Liver (tissue), 9 donors: Measurements from ENCODE around the gene CPA1. TPM values are rescaled to one million over a fixed set of nuclear protein-coding genes. Genes with fewer than 3 reads are reported as not detected.

Source experiments
- DNase-seq: peaks from one replicate; pipeline ENCODE4 v3.0.0-alpha.2; 2017; ENCODE audit warnings: low spot score
- H3K27ac ChIP-seq, 2 donors: one replicate each; pipeline ENCODE4 v1.7.0; 2013; ENCODE audit warnings: inconsistent platforms in 2 of 2, low read length in 2 of 2, control low read depth in 1 of 2, low read depth in 1 of 2, mild to moderate bottlenecking in 1 of 2
- H3K27me3 ChIP-seq, 4 donors: one replicate each; pipeline versions ENCODE4 v1.6.1 to v1.7.0; 2013; ENCODE audit warnings: low read length in 3 of 4, inconsistent platforms in 1 of 4, mild to moderate bottlenecking in 1 of 4, moderate library complexity in 1 of 4; ENCODE audit not compliant: control insufficient read depth in 4 of 4, insufficient read depth in 4 of 4
- H3K36me3 ChIP-seq, 4 donors: one replicate each; pipeline versions ENCODE4 v1.6.1 to v1.7.0; 2013; ENCODE audit warnings: low read length in 3 of 4, mild to moderate bottlenecking in 3 of 4, low read depth in 1 of 4, moderate library complexity in 1 of 4; ENCODE audit not compliant: control insufficient read depth in 4 of 4, insufficient read depth in 3 of 4
- H3K4me1 ChIP-seq, 4 donors: one replicate each; pipeline versions ENCODE4 v1.6.1 to v1.7.0; 2013; ENCODE audit warnings: low read length in 3 of 4, mild to moderate bottlenecking in 3 of 4, moderate library complexity in 1 of 4; ENCODE audit not compliant: control insufficient read depth in 4 of 4, insufficient read depth in 4 of 4
- H3K4me3 ChIP-seq, 3 donors: one replicate each; pipeline versions ENCODE4 v1.6.1 to v1.7.0; 2013; ENCODE audit warnings: low read length in 3 of 3, control low read depth in 1 of 3, low read depth in 1 of 3, mild to moderate bottlenecking in 1 of 3
- H3K9ac ChIP-seq, 2 donors: one replicate each; pipeline ENCODE4 v1.7.0; 2013; ENCODE audit warnings: low read length in 2 of 2, mild to moderate bottlenecking in 2 of 2, moderate library complexity in 2 of 2, control low read depth in 1 of 2, low read depth in 1 of 2
- H3K9me3 ChIP-seq, 4 donors: one replicate each; pipeline versions ENCODE4 v1.6.1 to v1.7.0; 2013; ENCODE audit warnings: low read length in 3 of 4; ENCODE audit not compliant: control insufficient read depth in 4 of 4
- EGR1 ChIP-seq, 2 donors: IDR thresholded peaks; 2 replicates each; pipeline ENCODE4 v1.6.1; 2016 to 2018; ENCODE audit warnings: antibody characterized with exemption in 2 of 2, low read depth in 2 of 2
- FOXA1 ChIP-seq: IDR thresholded peaks from 2 replicates; pipeline ENCODE4 v1.6.1; 2016; ENCODE audit warnings: antibody characterized with exemption
- FOXA2 ChIP-seq: IDR thresholded peaks from 2 replicates; pipeline ENCODE4 v1.6.1; 2016; ENCODE audit warnings: antibody characterized with exemption
- GABPA ChIP-seq, 2 donors: IDR thresholded peaks in 1 of 2; conservative IDR thresholded peaks in 1 of 2; 2 replicates each; pipeline ENCODE4 v1.6.1; 2016; ENCODE audit warnings: antibody characterized with exemption in 2 of 2, mild to moderate bottlenecking in 1 of 2, moderate library complexity in 1 of 2
- HNF4A ChIP-seq, 2 donors: conservative IDR thresholded peaks; 2 replicates each; pipeline ENCODE4 v1.6.1; 2016; ENCODE audit warnings: antibody characterized with exemption in 2 of 2, mild to moderate bottlenecking in 2 of 2
- HNF4G ChIP-seq: IDR thresholded peaks from 2 replicates; pipeline ENCODE4 v1.6.1; 2016; ENCODE audit warnings: antibody characterized with exemption
- JUND ChIP-seq, 2 donors: IDR thresholded peaks; 2 replicates each; pipeline ENCODE4 v1.6.1; 2016; ENCODE audit warnings: antibody characterized with exemption in 2 of 2
- NR2F2 ChIP-seq: IDR thresholded peaks from 2 replicates; pipeline ENCODE4 v1.6.1; 2016; ENCODE audit warnings: antibody characterized with exemption
- RAD21 ChIP-seq, 2 donors: IDR thresholded peaks; 2 replicates each; pipeline ENCODE4 v1.6.1; 2016; ENCODE audit warnings: antibody characterized with exemption in 2 of 2, mild to moderate bottlenecking in 2 of 2
- RXRA ChIP-seq, 2 donors: IDR thresholded peaks; 2 replicates each; pipeline ENCODE4 v1.6.1; 2017 to 2018; ENCODE audit warnings: antibody characterized with exemption in 2 of 2, mild to moderate bottlenecking in 1 of 2
- SP1 ChIP-seq: IDR thresholded peaks from 2 replicates; pipeline ENCODE4 v1.6.1; 2018; ENCODE audit warnings: antibody characterized with exemption, mild to moderate bottlenecking
- TAF1 ChIP-seq: conservative IDR thresholded peaks from 2 replicates; pipeline ENCODE4 v1.6.1; 2016; ENCODE audit warnings: antibody characterized with exemption, mild to moderate bottlenecking
- YY1 ChIP-seq: IDR thresholded peaks from 2 replicates; pipeline ENCODE4 v1.6.1; 2016; ENCODE audit warnings: antibody characterized with exemption, mild to moderate bottlenecking
- WGBS: extraction: QIAGEN DNeasy Blood & Tissue Kit; methylation state at CpG from one replicate; pipeline ENCODE4 v1.1.7; 2013; 5-methylcytosine and 5-hydroxymethylcytosine counted together
- polyA plus RNA-seq, 2 donors: library from polyadenylated mRNA; stranded (reverse) in 1 of 2; unstranded in 1 of 2; fragments of 200-250 nt in 1 of 2; fragments of >200 nt in 1 of 2; fragmentation: Nextera tagmentation in 1 of 2; extraction: Ambion mirVana in 1 of 2; gene quantifications; one replicate each; pipeline versions ENCODE4 v1.2.1 to v1.2.3, GENCODE V29; 2013 to 2015
- total RNA-seq, 2 donors: library from RNA; depleted of rRNA; stranded (reverse); fragments of >200 nt; gene quantifications; one replicate each; pipeline ENCODE4 v1.2.3, GENCODE V29; 2014
- TF ChIP-seq, protein P1 (sequence below): fragments of 150-350 bp; IDR thresholded peaks from 2 replicates; pipeline ENCODE4 v1.5.1; 2017; ENCODE audit warnings: improper control_type of control experiment, low read depth, low read length; ENCODE audit not compliant: missing input control
- TF ChIP-seq, protein P2 (sequence below): IDR thresholded peaks from 2 replicates; pipeline ENCODE4 v1.6.1; 2016; ENCODE audit warnings: antibody characterized with exemption
- TF ChIP-seq, protein P3 (sequence below): IDR thresholded peaks from 2 replicates; pipeline ENCODE4 v1.6.1; 2016; ENCODE audit warnings: antibody characterized with exemption
- TF ChIP-seq, protein P4 (sequence below): IDR thresholded peaks from 2 replicates; pipeline ENCODE4 v1.6.1; 2016; ENCODE audit warnings: antibody characterized with exemption
- TF ChIP-seq, protein P5 (sequence below): IDR thresholded peaks from 2 replicates; pipeline ENCODE4 v1.6.1; 2016; ENCODE audit warnings: antibody characterized with exemption, mild to moderate bottlenecking
- donor health status: healthy.
- donor health status: healthy.
- donor health status: healthy.
- donor health status: healthy.
- donor health status: healthy.

The CPA1 gene
- total and polyA plus RNA-seq, 4 donors: 0.07 to 0.42 TPM; not detected in 2

- Histone ChIP-seq H3K4me3 (no peak overlapping the region), H3K9ac (no peak overlapping the region), H3K36me3 (no peaks in the 10 kb centered on the region), H3K4me1 (no peaks in the 10 kb centered on the region), H3K27ac (no peak overlapping the region), H3K27me3 (no peaks in the 10 kb centered on the region), H3K9me3 (no peaks in the 10 kb centered on the region)
- no peak for TF ChIP-seq FOXA1
- TF ChIP-seq, protein P1, sequence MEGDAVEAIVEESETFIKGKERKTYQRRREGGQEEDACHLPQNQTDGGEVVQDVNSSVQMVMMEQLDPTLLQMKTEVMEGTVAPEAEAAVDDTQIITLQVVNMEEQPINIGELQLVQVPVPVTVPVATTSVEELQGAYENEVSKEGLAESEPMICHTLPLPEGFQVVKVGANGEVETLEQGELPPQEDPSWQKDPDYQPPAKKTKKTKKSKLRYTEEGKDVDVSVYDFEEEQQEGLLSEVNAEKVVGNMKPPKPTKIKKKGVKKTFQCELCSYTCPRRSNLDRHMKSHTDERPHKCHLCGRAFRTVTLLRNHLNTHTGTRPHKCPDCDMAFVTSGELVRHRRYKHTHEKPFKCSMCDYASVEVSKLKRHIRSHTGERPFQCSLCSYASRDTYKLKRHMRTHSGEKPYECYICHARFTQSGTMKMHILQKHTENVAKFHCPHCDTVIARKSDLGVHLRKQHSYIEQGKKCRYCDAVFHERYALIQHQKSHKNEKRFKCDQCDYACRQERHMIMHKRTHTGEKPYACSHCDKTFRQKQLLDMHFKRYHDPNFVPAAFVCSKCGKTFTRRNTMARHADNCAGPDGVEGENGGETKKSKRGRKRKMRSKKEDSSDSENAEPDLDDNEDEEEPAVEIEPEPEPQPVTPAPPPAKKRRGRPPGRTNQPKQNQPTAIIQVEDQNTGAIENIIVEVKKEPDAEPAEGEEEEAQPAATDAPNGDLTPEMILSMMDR: no peak
- TF ChIP-seq JUND (IDR thresholded peaks at IDR 0.05): no peak
- TF ChIP-seq TAF1: no peak
- TF ChIP-seq YY1: no peak
- no peak for TF ChIP-seq EGR1 (IDR thresholded peaks at IDR 0.05; ENCODE audit: low read depth in 2 of 2)
- TF ChIP-seq, protein P2, sequence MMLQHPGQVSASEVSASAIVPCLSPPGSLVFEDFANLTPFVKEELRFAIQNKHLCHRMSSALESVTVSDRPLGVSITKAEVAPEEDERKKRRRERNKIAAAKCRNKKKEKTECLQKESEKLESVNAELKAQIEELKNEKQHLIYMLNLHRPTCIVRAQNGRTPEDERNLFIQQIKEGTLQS: no peak
- TF ChIP-seq FOXA2: no peak
- TF ChIP-seq NR2F2: no peak
- TF ChIP-seq, protein P3, sequence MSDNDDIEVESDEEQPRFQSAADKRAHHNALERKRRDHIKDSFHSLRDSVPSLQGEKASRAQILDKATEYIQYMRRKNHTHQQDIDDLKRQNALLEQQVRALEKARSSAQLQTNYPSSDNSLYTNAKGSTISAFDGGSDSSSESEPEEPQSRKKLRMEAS: no peak
- TF ChIP-seq GABPA (IDR thresholded peaks at IDR 0.05 in 1 of 2, conservative IDR thresholded peaks at IDR 0.05 in 1 of 2): no peak
- no peak for TF ChIP-seq HNF4G
- TF ChIP-seq RXRA (IDR thresholded peaks at IDR 0.05): no peak
- TF ChIP-seq, protein P4, sequence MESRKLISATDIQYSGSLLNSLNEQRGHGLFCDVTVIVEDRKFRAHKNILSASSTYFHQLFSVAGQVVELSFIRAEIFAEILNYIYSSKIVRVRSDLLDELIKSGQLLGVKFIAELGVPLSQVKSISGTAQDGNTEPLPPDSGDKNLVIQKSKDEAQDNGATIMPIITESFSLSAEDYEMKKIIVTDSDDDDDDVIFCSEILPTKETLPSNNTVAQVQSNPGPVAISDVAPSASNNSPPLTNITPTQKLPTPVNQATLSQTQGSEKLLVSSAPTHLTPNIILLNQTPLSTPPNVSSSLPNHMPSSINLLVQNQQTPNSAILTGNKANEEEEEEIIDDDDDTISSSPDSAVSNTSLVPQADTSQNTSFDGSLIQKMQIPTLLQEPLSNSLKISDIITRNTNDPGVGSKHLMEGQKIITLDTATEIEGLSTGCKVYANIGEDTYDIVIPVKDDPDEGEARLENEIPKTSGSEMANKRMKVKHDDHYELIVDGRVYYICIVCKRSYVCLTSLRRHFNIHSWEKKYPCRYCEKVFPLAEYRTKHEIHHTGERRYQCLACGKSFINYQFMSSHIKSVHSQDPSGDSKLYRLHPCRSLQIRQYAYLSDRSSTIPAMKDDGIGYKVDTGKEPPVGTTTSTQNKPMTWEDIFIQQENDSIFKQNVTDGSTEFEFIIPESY: no peak
- TF ChIP-seq, protein P5, sequence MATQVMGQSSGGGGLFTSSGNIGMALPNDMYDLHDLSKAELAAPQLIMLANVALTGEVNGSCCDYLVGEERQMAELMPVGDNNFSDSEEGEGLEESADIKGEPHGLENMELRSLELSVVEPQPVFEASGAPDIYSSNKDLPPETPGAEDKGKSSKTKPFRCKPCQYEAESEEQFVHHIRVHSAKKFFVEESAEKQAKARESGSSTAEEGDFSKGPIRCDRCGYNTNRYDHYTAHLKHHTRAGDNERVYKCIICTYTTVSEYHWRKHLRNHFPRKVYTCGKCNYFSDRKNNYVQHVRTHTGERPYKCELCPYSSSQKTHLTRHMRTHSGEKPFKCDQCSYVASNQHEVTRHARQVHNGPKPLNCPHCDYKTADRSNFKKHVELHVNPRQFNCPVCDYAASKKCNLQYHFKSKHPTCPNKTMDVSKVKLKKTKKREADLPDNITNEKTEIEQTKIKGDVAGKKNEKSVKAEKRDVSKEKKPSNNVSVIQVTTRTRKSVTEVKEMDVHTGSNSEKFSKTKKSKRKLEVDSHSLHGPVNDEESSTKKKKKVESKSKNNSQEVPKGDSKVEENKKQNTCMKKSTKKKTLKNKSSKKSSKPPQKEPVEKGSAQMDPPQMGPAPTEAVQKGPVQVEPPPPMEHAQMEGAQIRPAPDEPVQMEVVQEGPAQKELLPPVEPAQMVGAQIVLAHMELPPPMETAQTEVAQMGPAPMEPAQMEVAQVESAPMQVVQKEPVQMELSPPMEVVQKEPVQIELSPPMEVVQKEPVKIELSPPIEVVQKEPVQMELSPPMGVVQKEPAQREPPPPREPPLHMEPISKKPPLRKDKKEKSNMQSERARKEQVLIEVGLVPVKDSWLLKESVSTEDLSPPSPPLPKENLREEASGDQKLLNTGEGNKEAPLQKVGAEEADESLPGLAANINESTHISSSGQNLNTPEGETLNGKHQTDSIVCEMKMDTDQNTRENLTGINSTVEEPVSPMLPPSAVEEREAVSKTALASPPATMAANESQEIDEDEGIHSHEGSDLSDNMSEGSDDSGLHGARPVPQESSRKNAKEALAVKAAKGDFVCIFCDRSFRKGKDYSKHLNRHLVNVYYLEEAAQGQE: no peak
- no peak for TF ChIP-seq SP1
- no peak for TF ChIP-seq RAD21 (IDR thresholded peaks at IDR 0.05)
- TF ChIP-seq HNF4A (conservative IDR thresholded peaks at IDR 0.05): no peak
- no peak for DNase-seq
- WGBS: 86% methylated on average over 5 of the region's 5 CpGs
Observed at GRCh38 chr7:130395421-130395820, 15.1 kb downstream of the CPA1 start.

GRCh38 chr7:130396109-130396508 lies 15.8 kb downstream of the CPA1 start:
- DNase-seq: no peak
- H3K27me3 ChIP-seq: no peaks in the 10 kb centered on the region
- 71% methylated on average over 3 of the region's 3 CpGs for WGBS
- no peak overlapping the region for H3K4me3 ChIP-seq
- no peak overlapping the region for H3K9ac ChIP-seq
- H3K27ac ChIP-seq: no peak overlapping the region
- H3K4me1 ChIP-seq: no peaks in the 10 kb centered on the region
- no peaks in the 10 kb centered on the region for H3K9me3 ChIP-seq
- peaks cover 0 to 2% (median 0%) of the 10 kb centered on the region in 4 donors for H3K36me3 ChIP-seq
- TF ChIP-seq JUND (IDR thresholded peaks at IDR 0.05): no peak
- TF ChIP-seq, protein P3: no peak
- no peak for TF ChIP-seq HNF4A (conservative IDR thresholded peaks at IDR 0.05)
- no peak for TF ChIP-seq RAD21 (IDR thresholded peaks at IDR 0.05)
- TF ChIP-seq TAF1: no peak
- TF ChIP-seq GABPA (IDR thresholded peaks at IDR 0.05 in 1 of 2, conservative IDR thresholded peaks at IDR 0.05 in 1 of 2): no peak
- TF ChIP-seq RXRA (IDR thresholded peaks at IDR 0.05): no peak
- TF ChIP-seq, protein P4: no peak
- TF ChIP-seq EGR1 (IDR thresholded peaks at IDR 0.05; ENCODE audit: low read depth in 2 of 2): no peak
- TF ChIP-seq FOXA1: no peak
- no peak for TF ChIP-seq SP1
- no peak for TF ChIP-seq FOXA2
- TF ChIP-seq YY1: no peak
- TF ChIP-seq, protein P2: no peak
- TF ChIP-seq, protein P1: no peak
- no peak for TF ChIP-seq HNF4G
- TF ChIP-seq NR2F2: no peak
